Panc1 (cell line): ENCODE results near the gene FCSK. TPM values are rescaled to one million over a fixed set of nuclear protein-coding genes. Genes with fewer than 3 reads are reported as not detected.

Experiments used
- ATAC-seq: fragments of 200-7000 bp; cut with Tn5 transposase; 2 replicates; pipeline ENCODE4 v1.9.1; 2020; ENCODE audit warnings: mild to moderate bottlenecking, moderate library complexity
- BruUV-seq: library from RNA; stranded (reverse); fragments of 400-500 nt; replicated peaks from 2 replicates; lab custom pipeline; 2021; lab: Mats Ljungman, UMichigan
- CTCF ChIA-PET: fragments of 300-600 bp; sonication (Branson Sonifier 250); formaldehyde crosslinking; loops from one replicate; lab custom pipeline; 2022; ENCODE audit warnings: antibody characterized with exemption; lab: Charles Lee
- POLR2A ChIA-PET: fragments of 300-600 bp; sonication (Branson Sonifier 250); formaldehyde crosslinking; loops from one replicate; lab custom pipeline; 2022; ENCODE audit warnings: antibody characterized with exemption; lab: Charles Lee
- DNase-seq: peaks from one replicate; pipeline ENCODE4 v3.0.0-alpha.2; 2010; ENCODE audit warnings: low read depth, low spot score
- H3K27ac ChIP-seq: 2 replicates; pipeline ENCODE4 v1.5.1; 2011; ENCODE audit warnings: mild to moderate bottlenecking, low read length, inconsistent platforms
- H3K27me3 ChIP-seq: fragments of 200-500 bp; sonication (Bioruptor generic); 2 replicates; pipeline ENCODE4 v1.6.0; 2014; ENCODE audit warnings: low read length, inconsistent platforms; ENCODE audit not compliant: control insufficient read depth, insufficient read depth
- H3K36me3 ChIP-seq: fragments of 200-500 bp; sonication (Bioruptor generic); 2 replicates; pipeline ENCODE4 v1.5.1; 2014; ENCODE audit warnings: inconsistent platforms, mild to moderate bottlenecking, low read length, moderate library complexity; ENCODE audit not compliant: control insufficient read depth, insufficient read depth
- H3K4me1 ChIP-seq: 2 replicates; pipeline ENCODE4 v1.5.1; 2011; ENCODE audit warnings: inconsistent platforms, mild to moderate bottlenecking, low read length, moderate library complexity; ENCODE audit not compliant: control insufficient read depth, insufficient read depth
- H3K4me3 ChIP-seq, 2 experiments: 2 replicates each; pipeline ENCODE4 v1.5.1; 2011 to 2012; ENCODE audit warnings: low read depth in 2 of 2, low read length in 2 of 2, mild to moderate bottlenecking in 2 of 2, inconsistent platforms in 1 of 2, moderate library complexity in 1 of 2
- H3K9me3 ChIP-seq: fragments of 200-500 bp; sonication (Bioruptor generic); 2 replicates; pipeline ENCODE4 v1.5.1; 2014; ENCODE audit warnings: low read depth, mild to moderate bottlenecking, inconsistent platforms, low read length, moderate library complexity; ENCODE audit not compliant: control insufficient read depth, insufficient read depth
- CTCF ChIP-seq: fragments of 450-650 bp; IDR thresholded peaks from 2 replicates; pipeline ENCODE4 v1.5.1; 2017; ENCODE audit warnings: mild to moderate bottlenecking
- POLR2AphosphoS5 ChIP-seq: IDR thresholded peaks from 2 replicates; pipeline ENCODE4 v1.6.1; 2012; ENCODE audit warnings: mild to moderate bottlenecking, low read depth, low read length, moderate library complexity
- REST ChIP-seq, 2 experiments: IDR thresholded peaks; 2 replicates each; pipeline ENCODE4 v1.6.1; 2011 to 2012; ENCODE audit warnings: low read depth in 2 of 2, control low read depth in 1 of 2, low read length in 1 of 2, mild to moderate bottlenecking in 1 of 2, moderate library complexity in 1 of 2; ENCODE audit not compliant: insufficient read depth in 1 of 2
- SIN3A ChIP-seq: IDR thresholded peaks from 2 replicates; pipeline ENCODE4 v1.6.1; 2012; ENCODE audit warnings: low read depth, mild to moderate bottlenecking, low read length, moderate library complexity, borderline replicate concordance; ENCODE audit not compliant: insufficient read depth
- TCF7L2 ChIP-seq: IDR thresholded peaks from 2 replicates; pipeline ENCODE4 v1.6.1; 2011; ENCODE audit warnings: mild to moderate bottlenecking, low read depth, low read length, inconsistent platforms
- in situ Hi-C: cut with HindIII; loops from 2 replicates; pipeline ENCODE4 v1.10.0; 2016; ENCODE audit warnings: low sequenced_read_pairs, low pct_unique_long_range_greater_than_20kb
- intact Hi-C: fragments of 100-400 bp; cut with micrococcal nuclease; formaldehyde crosslinking; loops from one replicate; pipeline ENCODE4 v1.10.0; 2022; ENCODE audit not compliant: unreplicated experiment
- total RNA-seq: library from RNA; stranded (reverse); gene quantifications from one replicate; pipeline ENCODE4 v1.2.1, GENCODE V29; 2021; ENCODE audit not compliant: unreplicated experiment

The FCSK gene
- total RNA-seq, 1 experiment from 2014 or later, result 16.9 TPM

- CTCF ChIA-PET, result interaction anchor here (0.6 kb wide), 1 partner anchor 50 kb away, joined by 13 read pairs; no protein-coding TSS in a partner anchor
- H3K9me3 ChIP-seq, result no peaks in the 10 kb centered on the region
- no TSS peak for BruUV-seq
- H3K4me3 ChIP-seq, result peak overlapping the region; percentile 5 to 39; a peak in 3 of 4 replicates
- DNase-seq (no peak), ATAC-seq (peak; percentile 18)
- no peaks in the 10 kb centered on the region; the same call in 1 of the 2 replicates for H3K36me3 ChIP-seq
- H3K27me3 ChIP-seq, result no peaks in the 10 kb centered on the region
- in situ Hi-C loops (no loop called here), intact Hi-C loops (no loop called here)
- H3K27ac ChIP-seq, result peak overlapping the region; percentile 91
- H3K4me1 ChIP-seq, result peaks cover 78% of the 10 kb centered on the region
- POLR2A ChIA-PET, result no interaction called here
- no peak for TF ChIP-seq CTCF
- no peak for TF ChIP-seq TCF7L2
- TF ChIP-seq SIN3A, result no peak
Observed at GRCh38 chr16:70432723-70433457, 21.5 kb upstream of the FCSK start.

DNA sequence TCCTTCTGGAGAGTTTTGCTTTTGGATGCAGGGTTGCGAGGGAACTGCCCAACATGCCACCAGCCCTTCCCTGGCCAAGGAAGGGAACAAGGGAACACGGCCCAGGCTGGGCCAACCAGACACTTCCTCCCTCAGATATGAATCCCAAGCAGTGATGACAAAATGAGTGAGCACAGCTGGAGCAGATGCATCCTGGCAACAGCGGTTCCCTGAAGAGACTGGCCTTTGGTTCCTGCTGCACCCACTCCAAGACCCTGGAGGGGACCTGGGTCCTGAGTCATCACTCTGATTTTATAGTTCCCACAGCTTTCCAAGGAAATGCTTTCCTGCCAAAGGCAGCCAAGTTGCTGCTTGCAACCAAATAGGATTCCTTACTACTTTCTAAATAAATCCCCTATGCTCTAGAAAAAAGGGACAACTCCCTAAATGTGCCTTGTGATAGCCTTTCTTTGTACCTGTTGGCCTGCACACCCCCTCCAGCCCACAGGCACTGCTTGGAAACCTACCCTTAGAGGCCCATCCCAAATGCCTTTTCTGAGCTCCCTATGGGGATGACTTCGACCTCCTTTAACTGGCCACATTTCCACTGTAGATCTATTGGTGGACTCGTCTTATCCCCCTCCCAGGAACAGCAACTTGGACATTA, 20.8 kb upstream of the FCSK start:
- in situ Hi-C loops, result no loop called here
- POLR2A ChIA-PET, result no interaction called here
- ATAC-seq (peak; percentile 7; the same call in 1 of the 2 replicates), DNase-seq (no peak)
- TF ChIP-seq TCF7L2, result no peak
- TF ChIP-seq REST (IDR thresholded peaks at IDR 0.05; ENCODE audit: insufficient read depth in 1 of 2, low read depth in 2 of 2, low read length in 1 of 2), result no peak
- no peak for TF ChIP-seq SIN3A
- no peak for TF ChIP-seq CTCF
- TF ChIP-seq POLR2AphosphoS5, result no peak; the same call in 1 of the 2 replicates
- CTCF ChIA-PET, result no interaction called here
- TSS peak; percentile 25 for BruUV-seq
- Histone ChIP-seq H3K27me3 (no peaks in the 10 kb centered on the region), H3K9me3 (no peaks in the 10 kb centered on the region), H3K4me1 (peaks cover 72% of the 10 kb centered on the region), H3K4me3 (peak overlapping the region; percentile 5 to 39; a peak in 3 of 4 replicates), H3K27ac (peak overlapping the region; percentile 91), H3K36me3 (no peaks in the 10 kb centered on the region; the same call in none of the 2 replicates)
- intact Hi-C loops, result no loop called here
